ENCODE results near the gene FAM9A.

Gene FAM9A

DNA sequence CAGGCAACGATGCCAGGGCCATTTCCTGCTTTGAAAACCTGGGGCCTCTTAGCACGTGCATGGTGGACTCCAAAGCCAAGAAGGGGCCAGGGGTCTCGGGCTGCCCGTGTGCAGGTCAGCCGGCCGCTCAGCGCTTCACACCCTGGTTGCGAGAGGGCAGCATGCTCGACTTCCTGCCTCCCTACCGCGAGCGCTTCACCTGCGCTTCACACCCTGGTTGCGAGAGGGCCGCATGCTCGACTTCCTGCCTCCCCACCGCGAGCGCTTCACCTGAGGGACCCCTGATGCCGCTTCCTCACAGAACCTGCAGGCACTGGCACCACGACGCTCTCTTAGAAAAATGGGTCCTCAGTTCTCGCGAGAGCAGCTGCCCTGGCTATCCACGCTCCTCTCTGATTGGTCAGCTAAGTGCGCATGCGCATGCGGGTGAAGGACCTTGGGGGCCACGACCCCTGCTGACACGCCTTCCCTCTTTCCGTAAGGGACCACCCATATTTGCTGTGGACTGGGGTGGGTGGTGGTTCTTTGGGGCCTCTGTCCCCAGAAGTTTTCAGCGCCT, at the start of gene FAM9A:
Gene FAM9A (minus strand): TSS at position 343 of the 559 bp plus-strand sequence. CDS start 1,212 bp downstream, outside the sequence.
- no peak within 1 kb of the TSS for H2AFZ ChIP-seq (ENCODE audit: low read depth, low read length)
- no peak within 1 kb of the TSS for H3K4me3 ChIP-seq (ENCODE audit: low read length)
- H4K20me1 ChIP-seq (ENCODE audit: insufficient read depth, low read length): no peaks in the 10 kb centered on the region
- H3K4me2 ChIP-seq (ENCODE audit: low read length): no peak within 1 kb of the TSS
- H3K9me3 ChIP-seq (ENCODE audit: insufficient read depth, low read length): no peaks in the 10 kb centered on the region
- H3K4me1 ChIP-seq (ENCODE audit: low read length): no peaks in the 10 kb centered on the region
- no peak within 1 kb of the TSS for H3K9ac ChIP-seq (ENCODE audit: low read length)
- H3K36me3 ChIP-seq (replicated peaks; ENCODE audit: low read depth, low read length): no peaks in the 10 kb centered on the region
- H3K79me2 ChIP-seq (ENCODE audit: low read length): no peaks in the 10 kb centered on the region
- TF ChIP-seq, protein P1, sequence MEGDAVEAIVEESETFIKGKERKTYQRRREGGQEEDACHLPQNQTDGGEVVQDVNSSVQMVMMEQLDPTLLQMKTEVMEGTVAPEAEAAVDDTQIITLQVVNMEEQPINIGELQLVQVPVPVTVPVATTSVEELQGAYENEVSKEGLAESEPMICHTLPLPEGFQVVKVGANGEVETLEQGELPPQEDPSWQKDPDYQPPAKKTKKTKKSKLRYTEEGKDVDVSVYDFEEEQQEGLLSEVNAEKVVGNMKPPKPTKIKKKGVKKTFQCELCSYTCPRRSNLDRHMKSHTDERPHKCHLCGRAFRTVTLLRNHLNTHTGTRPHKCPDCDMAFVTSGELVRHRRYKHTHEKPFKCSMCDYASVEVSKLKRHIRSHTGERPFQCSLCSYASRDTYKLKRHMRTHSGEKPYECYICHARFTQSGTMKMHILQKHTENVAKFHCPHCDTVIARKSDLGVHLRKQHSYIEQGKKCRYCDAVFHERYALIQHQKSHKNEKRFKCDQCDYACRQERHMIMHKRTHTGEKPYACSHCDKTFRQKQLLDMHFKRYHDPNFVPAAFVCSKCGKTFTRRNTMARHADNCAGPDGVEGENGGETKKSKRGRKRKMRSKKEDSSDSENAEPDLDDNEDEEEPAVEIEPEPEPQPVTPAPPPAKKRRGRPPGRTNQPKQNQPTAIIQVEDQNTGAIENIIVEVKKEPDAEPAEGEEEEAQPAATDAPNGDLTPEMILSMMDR (IDR thresholded peaks at IDR 0.05; ENCODE audit: low read depth, low read length): no peak
- TF ChIP-seq EZH2phosphoT487 (IDR thresholded peaks at IDR 0.05; ENCODE audit: low read depth): no peak
- no peak within 1 kb of the TSS for H3K27ac ChIP-seq (ENCODE audit: low read length)
- H3K27me3 ChIP-seq (ENCODE audit: low read depth, low read length): no peaks in the 10 kb centered on the region

DNA sequence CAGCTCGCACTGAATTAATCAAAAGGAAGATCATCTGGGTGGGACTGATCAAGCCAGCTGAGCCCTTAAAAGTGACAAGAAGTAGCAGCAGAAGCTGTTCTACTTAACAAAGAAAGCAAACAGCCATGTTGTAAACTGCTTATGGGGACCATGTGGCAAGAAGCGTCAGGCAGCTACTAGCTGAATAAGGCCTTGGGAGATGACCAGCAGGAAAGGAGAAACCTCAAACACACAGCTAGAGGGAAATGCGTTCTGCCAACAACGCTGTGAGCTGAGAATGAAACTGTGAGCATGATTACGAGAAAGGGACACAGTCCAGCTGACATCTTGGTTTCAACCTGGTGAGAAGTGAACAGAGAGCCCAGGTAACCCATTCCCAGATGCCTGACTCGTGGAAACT, 49.3 kb upstream of the FAM9A start:
- Histone ChIP-seq H3K4me1 (ENCODE audit: low read length) (no peaks in the 10 kb centered on the region), H3K4me3 (ENCODE audit: low read length) (no peak overlapping the region), H3K79me2 (ENCODE audit: low read length) (no peaks in the 10 kb centered on the region), H3K27me3 (ENCODE audit: low read depth, low read length) (no peaks in the 10 kb centered on the region), H3K9me3 (ENCODE audit: insufficient read depth, low read length) (no peaks in the 10 kb centered on the region), H3K9ac (ENCODE audit: low read length) (no peak overlapping the region), H3K36me3 (replicated peaks; ENCODE audit: low read depth, low read length) (no peaks in the 10 kb centered on the region), H4K20me1 (ENCODE audit: insufficient read depth, low read length) (no peaks in the 10 kb centered on the region), H2AFZ (ENCODE audit: low read depth, low read length) (no peak overlapping the region), H3K27ac (ENCODE audit: low read length) (no peak overlapping the region), H3K4me2 (ENCODE audit: low read length) (no peak overlapping the region)
- TF ChIP-seq, protein P1 (IDR thresholded peaks at IDR 0.05; ENCODE audit: low read depth, low read length): no peak
- TF ChIP-seq EZH2phosphoT487 (IDR thresholded peaks at IDR 0.05; ENCODE audit: low read depth): no peak

DNA sequence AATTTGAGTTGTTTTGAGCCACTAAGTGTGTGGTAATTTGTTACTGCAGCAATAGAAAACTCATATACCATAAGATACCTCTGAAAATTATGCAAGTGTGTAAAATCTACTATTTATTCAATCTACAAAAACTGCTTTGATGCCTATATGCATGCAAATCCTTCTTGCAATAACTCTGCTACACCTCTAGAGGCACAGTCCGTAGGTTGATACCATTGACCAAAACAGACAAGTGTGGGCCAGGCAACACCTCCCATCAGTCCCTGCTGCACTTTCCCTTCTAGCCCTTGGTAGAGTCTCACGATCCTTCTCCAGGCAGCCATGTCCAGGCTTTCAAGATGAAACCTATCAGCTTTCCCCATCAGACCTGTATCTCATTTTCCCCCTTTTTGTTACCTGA, 48.8 kb upstream of the FAM9A start:
- H3K36me3 ChIP-seq (replicated peaks; ENCODE audit: low read depth, low read length): no peaks in the 10 kb centered on the region
- no peak overlapping the region for H3K27ac ChIP-seq (ENCODE audit: low read length)
- no peaks in the 10 kb centered on the region for H3K9me3 ChIP-seq (ENCODE audit: insufficient read depth, low read length)
- H3K79me2 ChIP-seq (ENCODE audit: low read length): no peaks in the 10 kb centered on the region
- H4K20me1 ChIP-seq (ENCODE audit: insufficient read depth, low read length): no peaks in the 10 kb centered on the region
- no peaks in the 10 kb centered on the region for H3K4me1 ChIP-seq (ENCODE audit: low read length)
- TF ChIP-seq EZH2phosphoT487 (IDR thresholded peaks at IDR 0.05; ENCODE audit: low read depth): no peak
- TF ChIP-seq, protein P1 (IDR thresholded peaks at IDR 0.05; ENCODE audit: low read depth, low read length): 0 out of 2 replicates have a peak, but pooled peaks have one; percentile 3
- H3K9ac ChIP-seq (ENCODE audit: low read length): no peak overlapping the region
- H3K27me3 ChIP-seq (ENCODE audit: low read depth, low read length): no peaks in the 10 kb centered on the region
- H2AFZ ChIP-seq (ENCODE audit: low read depth, low read length): no peak overlapping the region
- no peak overlapping the region for H3K4me2 ChIP-seq (ENCODE audit: low read length)
- H3K4me3 ChIP-seq (ENCODE audit: low read length): no peak overlapping the region

DNA sequence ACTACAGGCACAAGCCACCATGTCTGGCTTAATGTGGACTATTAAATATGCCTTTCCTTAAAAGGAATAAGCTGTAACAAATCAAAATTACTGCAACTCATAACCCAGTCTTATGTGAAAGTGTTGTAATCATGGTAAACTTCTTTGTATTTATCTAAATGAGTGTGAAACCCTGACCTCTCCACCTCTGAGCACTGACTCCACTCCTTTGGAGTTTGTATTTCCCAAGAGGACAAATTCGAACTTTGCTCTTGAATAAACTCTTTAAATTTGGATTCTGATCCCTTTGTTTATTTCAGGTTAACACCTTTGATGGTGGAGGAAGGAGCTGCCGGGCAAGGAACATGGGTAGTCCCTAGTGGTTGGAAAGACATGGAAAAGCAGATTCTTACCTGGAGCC, 48.3 kb upstream of the FAM9A start:
- H2AFZ ChIP-seq (ENCODE audit: low read depth, low read length): no peak overlapping the region
- H3K4me1 ChIP-seq (ENCODE audit: low read length): no peaks in the 10 kb centered on the region

More for the DNA sequence above, 48.3 kb upstream of the FAM9A start:
- H3K4me2 ChIP-seq (ENCODE audit: low read length): no peak overlapping the region
- no peaks in the 10 kb centered on the region for H3K79me2 ChIP-seq (ENCODE audit: low read length)
- H3K36me3 ChIP-seq (replicated peaks; ENCODE audit: low read depth, low read length): no peaks in the 10 kb centered on the region
- H3K9me3 ChIP-seq (ENCODE audit: insufficient read depth, low read length): no peaks in the 10 kb centered on the region
- H4K20me1 ChIP-seq (ENCODE audit: insufficient read depth, low read length): no peaks in the 10 kb centered on the region
- H3K27me3 ChIP-seq (ENCODE audit: low read depth, low read length): no peaks in the 10 kb centered on the region
- H3K27ac ChIP-seq (ENCODE audit: low read length): no peak overlapping the region
- no peak for TF ChIP-seq EZH2phosphoT487 (IDR thresholded peaks at IDR 0.05; ENCODE audit: low read depth)
- TF ChIP-seq, protein P1 (IDR thresholded peaks at IDR 0.05; ENCODE audit: low read depth, low read length): no peak
- H3K9ac ChIP-seq (ENCODE audit: low read length): no peak overlapping the region
- no peak overlapping the region for H3K4me3 ChIP-seq (ENCODE audit: low read length)

Measured in OCI-LY3 (cell line).